Globus pallidus (tissue), 1 donor: ENCODE data around the gene TMEM185B.
"Not testable (repeated sequence)": the region's sequence is repeated elsewhere in the genome, so short reads cannot be mapped to it uniquely, and the experiment has no call there.

Source experiments
- DNase-seq: peaks from one replicate; pipeline ENCODE4 v3.0.0-alpha.2; 2015; ENCODE audit warnings: low spot score

Gene TMEM185B

GRCh38 chr2:120251078-120251477 is 27.9 kb upstream of the TMEM185B start:
- DNase-seq = no peak

GRCh38 chr2:120250640-120251039 is 27.4 kb upstream of the TMEM185B start:
- no peak for DNase-seq

GRCh38 chr2:120247851-120248250 is 24.7 kb upstream of the TMEM185B start:
- DNase-seq = no peak

GRCh38 chr2:120246546-120247300 is 23.5 kb upstream of the TMEM185B start:
- no peak for DNase-seq

GRCh38 chr2:120245520-120246332 is 22.5 kb upstream of the TMEM185B start:
- DNase-seq = no peak

GRCh38 chr2:120244656-120245519 is 21.7 kb upstream of the TMEM185B start:
- DNase-seq = no peak

GRCh38 chr2:120243875-120244553 is 20.8 kb upstream of the TMEM185B start:
- DNase-seq = no peak

- no peak for DNase-seq
These were observed 20.0 kb upstream of the TMEM185B start for GRCh38 chr2:120243211-120243610.

- no peak for DNase-seq
These were observed 18.5 kb upstream of the TMEM185B start for GRCh38 chr2:120241684-120242083.

GRCh38 chr2:120240901-120241429 is 17.8 kb upstream of the TMEM185B start:
- DNase-seq = no peak

GRCh38 chr2:120239488-120240287 is 16.5 kb upstream of the TMEM185B start:
- DNase-seq = no peak

- no peak for DNase-seq
These were observed 15.7 kb upstream of the TMEM185B start for GRCh38 chr2:120238728-120239487.

GRCh38 chr2:120237491-120237902 is 14.3 kb upstream of the TMEM185B start:
- no peak for DNase-seq

GRCh38 chr2:120236791-120237190 is 13.6 kb upstream of the TMEM185B start:
- no peak for DNase-seq

- DNase-seq = no peak
These were observed 13.1 kb upstream of the TMEM185B start for GRCh38 chr2:120236316-120236715.

GRCh38 chr2:120235681-120236080 is 12.5 kb upstream of the TMEM185B start:
- DNase-seq = no peak

- not testable (repeated sequence) for DNase-seq
These were observed 12.0 kb upstream of the TMEM185B start for GRCh38 chr2:120235158-120235557.

GRCh38 chr2:120233292-120233691 is 10.1 kb upstream of the TMEM185B start:
- DNase-seq = no peak

GRCh38 chr2:120231974-120232635 is 8.9 kb upstream of the TMEM185B start:
- peak; percentile 23 for DNase-seq
